ENCODE data around the gene RAD17. TPM values are rescaled to one million over a fixed set of nuclear protein-coding genes. Genes with fewer than 3 reads are reported as not detected.
"Not testable (repeated sequence)": the region's sequence is repeated elsewhere in the genome, so short reads cannot be mapped to it uniquely, and the experiment has no call there.

The RAD17 gene
- total and polyA plus RNA-seq, 2 experiments from 2014 or later, result 15.8 to 21.7 TPM

GRCh38 chr5:69418554-69418953, 48.9 kb downstream of the RAD17 start:
- Histone ChIP-seq H3K79me2 (ENCODE audit: insufficient read depth) (no peaks in the 10 kb centered on the region), H4K20me1 (ENCODE audit: insufficient read depth) (no peaks in the 10 kb centered on the region), H3K9me3 (ENCODE audit: low read depth) (no peaks in the 10 kb centered on the region), H3K36me3 (ENCODE audit: low read depth) (no peaks in the 10 kb centered on the region), H3K9ac (no peak overlapping the region), H3K4me3 (no peak overlapping the region), H3K27me3 (replicated peaks; ENCODE audit: insufficient read depth) (no peaks in the 10 kb centered on the region), H2AFZ (no peak overlapping the region), H3K4me2 (ENCODE audit: unreplicated experiment) (no peak overlapping the region), H3K4me1 (ENCODE audit: insufficient read depth) (no peaks in the 10 kb centered on the region), H3F3A (ENCODE audit: insufficient read depth) (peaks cover 3% of the 10 kb centered on the region; the same call in 1 of the 2 replicates), H3K9me2 (ENCODE audit: insufficient read depth) (no peaks in the 10 kb centered on the region), H3K27ac (no peak overlapping the region)
- in situ Hi-C loops (cut with MboI), result no loop called here
- no peak for TF ChIP-seq EZH2phosphoT487 (IDR thresholded peaks at IDR 0.05; ENCODE audit: insufficient read depth, low read depth)
- TF ChIP-seq EZH2 (IDR thresholded peaks at IDR 0.05; ENCODE audit: insufficient read depth, poor library complexity, severe bottlenecking), result no peak
- 95 to 98% methylated on average over 3 of the region's 3 CpGs for WGBS, 2 experiments (ENCODE audit: low coverage in 1 of 2, low lambda C conversion rate in 2 of 2, missing lambda C conversion rate in 2 of 2)
- DNase-seq, result no peak

GRCh38 chr5:69431424-69432303, 62.0 kb downstream of the RAD17 start:
- Histone ChIP-seq H3K9me2 (ENCODE audit: insufficient read depth) (no peaks in the 10 kb centered on the region), H3K9ac (no peak overlapping the region), H3K4me1 (ENCODE audit: insufficient read depth) (0 out of 2 replicates have a peak, but pooled peaks cover 9% of the 10 kb centered on the region), H3K79me2 (ENCODE audit: insufficient read depth) (no peaks in the 10 kb centered on the region), H3F3A (ENCODE audit: insufficient read depth) (0 out of 2 replicates have a peak, but pooled peaks cover 3% of the 10 kb centered on the region), H4K20me1 (ENCODE audit: insufficient read depth) (no peaks in the 10 kb centered on the region), H3K4me3 (no peak overlapping the region), H3K9me3 (ENCODE audit: low read depth) (no peaks in the 10 kb centered on the region), H3K36me3 (ENCODE audit: low read depth) (no peaks in the 10 kb centered on the region), H3K4me2 (ENCODE audit: unreplicated experiment) (no peak overlapping the region), H2AFZ (no peak overlapping the region), H3K27ac (no peak overlapping the region), H3K27me3 (replicated peaks; ENCODE audit: insufficient read depth) (no peaks in the 10 kb centered on the region)
- WGBS, 2 experiments (ENCODE audit: low coverage in 1 of 2, low lambda C conversion rate in 2 of 2, missing lambda C conversion rate in 2 of 2), result 81% methylated on average over 10 to 11 of the region's 11 CpGs
- DNase-seq, result no peak
- in situ Hi-C loops (cut with MboI), result no loop called here
- TF ChIP-seq EZH2phosphoT487 (IDR thresholded peaks at IDR 0.05; ENCODE audit: insufficient read depth, low read depth) (no peak), EZH2 (IDR thresholded peaks at IDR 0.05; ENCODE audit: insufficient read depth, poor library complexity, severe bottlenecking) (no peak)

GRCh38 chr5:69432412-69433206, 63.0 kb downstream of the RAD17 start:
- no peak overlapping the region for H3K4me3 ChIP-seq
- H3K36me3 ChIP-seq (ENCODE audit: low read depth), result no peaks in the 10 kb centered on the region
- no peak overlapping the region for H3K27ac ChIP-seq
- no peaks in the 10 kb centered on the region for H3K79me2 ChIP-seq (ENCODE audit: insufficient read depth)
- no peaks in the 10 kb centered on the region for H3K27me3 ChIP-seq (replicated peaks; ENCODE audit: insufficient read depth)
- TF ChIP-seq EZH2 (IDR thresholded peaks at IDR 0.05; ENCODE audit: insufficient read depth, poor library complexity, severe bottlenecking), result no peak
- no peak for TF ChIP-seq EZH2phosphoT487 (IDR thresholded peaks at IDR 0.05; ENCODE audit: insufficient read depth, low read depth)
- H2AFZ ChIP-seq, result no peak overlapping the region
- 0 out of 2 replicates have a peak, but pooled peaks cover 9% of the 10 kb centered on the region for H3K4me1 ChIP-seq (ENCODE audit: insufficient read depth)
- H3K9ac ChIP-seq, result no peak overlapping the region
- 88 to 94% methylated on average over 8 of the region's 8 CpGs for WGBS, 2 experiments (ENCODE audit: low coverage in 1 of 2, low lambda C conversion rate in 2 of 2, missing lambda C conversion rate in 2 of 2)
- DNase-seq, result no peak
- H3K9me2 ChIP-seq (ENCODE audit: insufficient read depth), result no peaks in the 10 kb centered on the region
- H3F3A ChIP-seq (ENCODE audit: insufficient read depth), result 0 out of 2 replicates have a peak, but pooled peaks cover 3% of the 10 kb centered on the region
- H3K4me2 ChIP-seq (ENCODE audit: unreplicated experiment), result no peak overlapping the region
- H3K9me3 ChIP-seq (ENCODE audit: low read depth), result no peaks in the 10 kb centered on the region
- in situ Hi-C loops (cut with MboI), result no loop called here
- no peaks in the 10 kb centered on the region for H4K20me1 ChIP-seq (ENCODE audit: insufficient read depth)

GRCh38 chr5:69435276-69435884, 65.8 kb downstream of the RAD17 start:
- H3K36me3 ChIP-seq (ENCODE audit: low read depth); in situ Hi-C loops (cut with MboI); H3K9ac ChIP-seq; H3K9me3 ChIP-seq (ENCODE audit: low read depth); H3K4me1 ChIP-seq (ENCODE audit: insufficient read depth); H3F3A ChIP-seq (ENCODE audit: insufficient read depth); H3K4me3 ChIP-seq; H3K4me2 ChIP-seq (ENCODE audit: unreplicated experiment); H3K79me2 ChIP-seq (ENCODE audit: insufficient read depth); H4K20me1 ChIP-seq (ENCODE audit: insufficient read depth); H3K27me3 ChIP-seq (replicated peaks; ENCODE audit: insufficient read depth); H2AFZ ChIP-seq; H3K9me2 ChIP-seq (ENCODE audit: insufficient read depth): not testable (repeated sequence)
- DNase-seq, result peak; percentile 68
- 80 to 82% methylated on average over 5 of the region's 5 CpGs for WGBS, 2 experiments (ENCODE audit: low coverage in 1 of 2, low lambda C conversion rate in 2 of 2, missing lambda C conversion rate in 2 of 2)
- H3K27ac ChIP-seq, result peak overlapping the region; percentile 47

All from GM23248 (cell line).